NCI-H128 (cell line): ENCODE data around the gene CARD6.
"Not testable (repeated sequence)": the region's sequence is repeated elsewhere in the genome, so short reads cannot be mapped to it uniquely, and the experiment has no call there.

Experiments used
- DNase-seq: peaks from one replicate; lab custom pipeline; 2025; ENCODE audit not compliant: unreplicated experiment; lab: John Stamatoyannopoulos, UW

Gene CARD6

GRCh38 chr5:40828690-40829661 is 12.2 kb upstream of the CARD6 start:
- DNase-seq, result no peak

GRCh38 chr5:40829748-40830533 is 11.2 kb upstream of the CARD6 start:
- no peak for DNase-seq

GRCh38 chr5:40831346-40832210 is 9.6 kb upstream of the CARD6 start:
- DNase-seq, result no peak

GRCh38 chr5:40832345-40832744 is 8.8 kb upstream of the CARD6 start:
- DNase-seq, result no peak

GRCh38 chr5:40833712-40834229 is 7.4 kb upstream of the CARD6 start:
- no peak for DNase-seq

GRCh38 chr5:40834391-40834848 is 6.7 kb upstream of the CARD6 start:
- no peak for DNase-seq

GRCh38 chr5:40834849-40835787 is 6.0 kb upstream of the CARD6 start, which contains the start of gene RPL37:
TSS of gene RPL37 (minus strand) at chr5:40835222. CDS start at chr5:40835185, 37 bp downstream.
- peak; percentile 91 for DNase-seq

- no peak for DNase-seq
Measured at GRCh38 chr5:40838086-40838485, 3.1 kb upstream of the CARD6 start.

- DNase-seq, result no peak
Measured at GRCh38 chr5:40842351-40842750, 1.2 kb downstream of the CARD6 start.

GRCh38 chr5:40844565-40844964 is 3.4 kb downstream of the CARD6 start:
- no peak for DNase-seq

GRCh38 chr5:40846371-40846770 is 5.2 kb downstream of the CARD6 start:
- no peak for DNase-seq

- DNase-seq, result no peak
Measured at GRCh38 chr5:40847525-40847924, 6.4 kb downstream of the CARD6 start.

GRCh38 chr5:40853632-40854192 is 12.5 kb downstream of the CARD6 start:
- DNase-seq, result no peak

- DNase-seq, result no peak
Measured at GRCh38 chr5:40860711-40861110, 19.5 kb downstream of the CARD6 start.

- not testable (repeated sequence) for DNase-seq
Measured at GRCh38 chr5:40865004-40865403, 23.8 kb downstream of the CARD6 start.

- no peak for DNase-seq
Measured at GRCh38 chr5:40866844-40867243, 25.7 kb downstream of the CARD6 start.

GRCh38 chr5:40869384-40869783 is 28.2 kb downstream of the CARD6 start:
- no peak for DNase-seq

GRCh38 chr5:40871177-40871576 is 30.0 kb downstream of the CARD6 start:
- no peak for DNase-seq

GRCh38 chr5:40872253-40872652 is 31.1 kb downstream of the CARD6 start:
- DNase-seq, result not testable (repeated sequence)
